Measurements from ENCODE around the gene EP400.
"Not testable (repeated sequence)": the region's sequence is repeated elsewhere in the genome, so short reads cannot be mapped to it uniquely, and the experiment has no call there.

EP400 gene

DNA sequence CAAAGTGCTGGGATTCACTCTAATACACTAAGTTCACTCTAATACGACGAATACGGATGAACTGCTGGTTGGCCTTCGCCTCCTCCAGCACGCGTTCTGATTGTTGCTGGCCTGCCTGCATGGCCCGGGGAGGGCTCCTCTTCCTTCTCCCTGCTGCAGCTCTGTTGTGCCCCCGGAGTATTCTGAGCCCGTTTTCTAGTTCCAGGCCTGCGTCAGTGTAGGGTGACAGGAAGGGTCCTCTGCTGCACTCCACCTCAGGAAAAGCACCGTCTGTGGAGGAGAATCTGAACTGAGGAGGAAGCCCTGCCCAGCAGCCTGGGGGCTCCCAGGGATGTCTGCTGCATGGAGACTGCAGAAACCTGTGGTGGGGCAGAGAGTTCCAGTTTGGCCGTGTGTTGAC is 150.0 kb downstream of the EP400 start:
- DNase-seq: no peak

DNA sequence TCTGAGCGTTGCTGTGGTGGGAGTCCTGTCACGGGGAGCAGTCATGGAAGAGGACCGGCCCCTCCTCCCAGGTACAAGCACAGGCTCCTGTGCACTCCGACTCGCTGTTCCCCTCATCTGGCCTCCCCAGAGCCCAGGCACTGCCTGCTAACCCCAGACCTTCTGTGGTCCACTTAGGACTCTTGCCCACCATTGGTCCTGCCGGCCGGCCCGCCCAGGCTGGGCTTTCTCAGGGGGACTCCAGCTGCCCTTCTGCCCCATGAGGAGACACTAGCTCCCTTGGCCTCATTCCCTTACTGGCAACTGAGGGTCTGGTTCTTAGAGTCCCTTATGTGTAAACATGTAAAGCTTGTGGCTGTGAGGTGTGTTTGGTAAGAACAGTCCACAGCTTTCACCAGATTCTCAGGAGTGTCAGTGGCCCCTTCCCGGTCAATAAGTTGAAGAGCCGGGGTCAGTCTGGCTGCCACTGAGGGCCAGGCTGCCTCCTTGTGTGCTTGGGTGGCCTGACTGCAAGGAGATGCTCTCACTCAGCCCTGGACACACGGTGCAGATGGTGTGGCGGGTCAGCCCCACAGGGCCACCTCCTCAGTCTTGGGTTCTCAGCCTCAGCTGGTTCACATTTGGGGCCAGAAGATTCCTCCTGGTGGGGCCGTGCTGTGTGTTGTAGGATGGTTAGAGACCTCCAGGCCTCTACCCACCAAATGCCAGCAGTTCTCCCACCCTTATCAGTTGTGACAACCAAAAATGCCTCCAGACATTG is 150.7 kb downstream of the EP400 start:
- no peak for DNase-seq

DNA sequence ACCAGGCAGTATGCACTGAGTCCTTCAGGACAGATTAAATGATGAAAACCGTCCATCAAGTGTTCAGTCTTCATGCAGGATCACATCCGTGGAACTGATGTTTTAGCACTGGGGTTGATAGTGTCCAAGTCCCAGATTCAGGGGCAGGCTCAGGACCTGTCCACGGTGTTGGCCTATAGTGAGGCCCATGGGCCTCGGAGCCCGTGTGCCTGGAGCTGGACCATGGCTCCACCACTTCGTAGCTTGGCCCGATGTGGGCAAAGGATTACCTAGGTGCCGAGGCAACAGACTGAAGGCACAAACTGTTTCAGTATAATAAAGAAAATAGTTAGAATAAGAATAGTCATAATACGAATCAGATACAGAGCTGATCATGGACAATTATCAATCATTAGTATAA is 152.6 kb downstream of the EP400 start:
- no peak for DNase-seq

DNA sequence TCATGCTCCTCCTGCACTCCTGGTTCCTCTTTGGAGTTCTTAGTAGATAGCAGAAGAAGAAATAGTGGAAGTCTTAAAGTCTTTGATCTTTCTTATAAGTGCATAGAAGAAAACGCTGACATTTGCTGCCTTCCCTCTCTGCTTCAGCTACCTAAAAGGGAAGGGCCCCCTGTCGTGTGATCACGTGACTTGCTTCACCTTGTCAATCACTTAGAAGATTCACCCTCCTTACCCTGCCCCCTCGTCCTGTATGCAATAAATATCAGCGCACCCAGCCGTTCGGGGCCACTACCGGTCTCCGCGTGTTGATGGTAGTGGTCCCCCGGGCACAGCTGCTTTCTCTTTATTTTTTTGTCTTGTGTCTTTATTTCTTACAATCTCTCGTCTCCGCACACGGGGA is 153.3 kb downstream of the EP400 start:
- not testable (repeated sequence) for DNase-seq

DNA sequence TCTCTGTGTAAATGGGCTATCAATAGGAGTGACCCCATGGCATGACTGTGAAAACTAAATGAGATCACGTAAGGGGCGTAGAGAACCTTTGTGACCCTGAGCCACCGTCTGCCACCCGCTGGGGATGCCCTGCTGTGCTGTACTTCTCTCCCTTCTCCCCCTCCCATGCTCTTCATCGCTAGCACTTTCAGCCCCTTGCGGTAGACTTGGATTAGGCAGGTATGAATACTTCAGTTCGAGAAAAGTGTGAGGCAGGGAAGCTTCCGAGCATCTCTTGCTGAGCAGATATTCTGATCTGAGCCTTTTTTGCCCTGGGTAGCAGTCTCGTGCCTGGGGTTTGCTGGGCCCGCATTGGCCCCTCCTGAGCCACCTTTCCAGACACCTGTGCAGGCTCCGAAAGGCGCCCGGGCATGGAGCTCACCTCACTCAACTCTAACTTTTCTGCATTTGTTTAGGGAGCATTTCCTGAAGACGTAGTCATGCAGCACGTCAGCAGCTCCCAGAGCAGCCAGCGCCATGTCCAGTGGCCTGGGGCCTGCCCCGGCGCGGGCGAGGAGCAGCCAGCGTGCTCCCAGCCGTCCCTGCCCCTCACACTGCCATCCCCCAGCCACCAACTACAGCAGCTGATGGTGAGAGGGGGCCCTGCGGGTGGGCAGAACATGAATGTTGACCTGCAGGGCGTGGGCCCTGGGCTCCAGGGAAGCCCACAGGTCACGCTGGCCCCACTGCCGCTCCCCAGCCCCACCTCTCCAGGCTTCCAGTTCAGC is 154.0 kb downstream of the EP400 start:
- no peak for DNase-seq

DNA sequence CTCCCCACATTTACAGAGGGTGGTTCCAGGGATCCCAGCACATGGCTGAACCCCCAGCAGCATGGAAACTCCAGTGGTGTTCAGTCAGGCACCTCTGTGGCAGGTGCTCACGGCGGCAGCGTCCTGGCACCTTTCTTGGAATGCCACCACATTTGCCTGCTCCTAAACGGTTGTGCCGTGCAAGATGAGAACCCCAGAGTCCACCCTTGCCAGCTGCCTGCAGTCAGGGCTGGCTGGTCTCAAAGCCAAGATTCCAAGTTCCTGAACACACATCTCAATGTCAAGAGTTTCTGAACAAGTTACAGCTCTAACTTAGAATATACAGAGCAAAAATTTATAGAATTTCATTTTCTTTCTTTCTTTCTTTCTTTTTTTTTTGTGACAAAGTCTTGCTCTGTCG is 155.7 kb downstream of the EP400 start:
- no peak for DNase-seq

DNA sequence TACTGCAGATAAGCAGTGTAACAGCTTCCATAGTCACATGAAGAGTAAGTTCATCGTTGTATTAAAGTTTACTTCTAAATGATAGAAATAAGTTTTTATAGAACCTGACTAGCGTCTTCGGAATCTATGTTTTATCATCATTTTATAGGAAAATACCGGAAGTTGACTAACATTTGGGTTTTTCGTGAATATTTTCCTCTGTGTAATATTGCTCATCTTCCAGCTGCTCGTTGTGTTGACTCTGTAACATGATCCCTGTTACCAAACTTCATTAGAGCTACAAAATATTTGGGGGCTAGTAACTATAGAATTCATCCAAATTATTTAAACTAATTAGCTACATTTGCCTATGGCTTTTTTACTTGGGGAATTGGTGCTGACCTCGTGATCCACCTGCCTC is 157.2 kb downstream of the EP400 start:
- DNase-seq: no peak

DNA sequence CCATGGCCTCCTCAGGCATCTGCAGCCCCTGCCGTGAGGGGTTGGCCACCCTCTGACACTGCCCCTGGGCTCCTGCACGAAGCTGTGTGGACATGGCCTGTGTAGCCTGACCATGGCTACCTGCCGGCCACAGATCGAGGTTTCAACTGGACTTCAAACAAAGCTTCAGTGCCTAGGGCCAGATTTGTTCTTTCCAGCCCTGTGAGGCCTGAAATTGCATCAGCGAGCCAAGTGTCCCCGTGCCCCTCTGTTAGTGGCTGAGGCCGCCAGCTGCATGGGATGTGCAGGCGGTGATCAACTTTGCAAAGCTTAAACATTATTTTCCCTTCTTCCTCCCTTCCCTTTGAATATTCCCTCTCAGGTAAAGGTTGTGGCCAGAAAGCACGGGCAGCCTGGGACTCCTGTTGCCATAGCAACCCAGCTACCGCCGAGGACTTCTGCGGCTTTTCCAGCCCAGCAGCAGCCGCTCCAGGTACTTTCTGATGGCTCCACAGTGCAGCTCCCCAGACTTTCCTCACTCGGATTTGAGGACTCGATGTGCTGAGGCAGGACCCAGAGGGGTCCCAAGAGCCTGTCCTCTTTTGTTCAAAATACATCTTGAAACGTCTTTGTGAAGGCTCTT is 158.6 kb downstream of the EP400 start:
- no peak for DNase-seq

DNA sequence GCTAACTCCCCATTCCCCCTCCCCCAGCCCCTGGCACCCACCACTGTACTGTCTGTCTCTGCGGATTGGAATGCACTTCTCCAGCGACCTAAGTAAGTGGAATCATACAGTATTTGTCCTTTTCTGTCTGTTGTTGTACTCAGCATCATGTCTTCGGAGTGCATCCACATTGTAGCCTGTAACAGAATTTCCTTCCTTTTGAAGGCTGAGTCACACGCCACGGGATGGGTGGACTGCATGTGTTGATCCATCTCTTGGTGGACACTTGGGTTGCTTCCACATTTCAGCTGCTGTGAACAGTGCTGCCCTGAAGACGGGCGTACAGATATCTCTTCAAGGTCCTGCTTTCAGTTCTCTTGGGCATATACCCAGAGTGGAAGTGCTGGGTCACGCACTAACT is 160.0 kb downstream of the EP400 start:
- DNase-seq: no peak

DNA sequence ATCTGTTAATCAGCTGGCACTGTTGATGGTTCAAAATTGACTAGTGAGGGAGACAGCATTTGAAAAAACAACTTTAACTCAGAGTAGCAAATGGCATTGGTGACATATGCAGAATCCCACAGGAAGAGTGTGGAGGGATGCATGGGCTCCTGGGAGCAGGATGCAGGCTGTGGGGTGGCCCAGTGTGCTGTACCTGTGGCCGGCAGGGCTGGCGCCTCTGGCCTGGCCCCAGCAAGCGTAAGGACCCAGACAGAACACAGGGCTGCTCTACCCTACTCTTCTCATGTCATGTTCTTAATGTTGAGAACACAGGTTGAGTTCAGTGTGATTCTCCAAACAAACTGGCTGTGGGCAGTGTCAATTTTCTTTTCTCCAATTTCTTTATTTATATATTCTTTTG is 160.9 kb downstream of the EP400 start:
- DNase-seq: no peak

DNA sequence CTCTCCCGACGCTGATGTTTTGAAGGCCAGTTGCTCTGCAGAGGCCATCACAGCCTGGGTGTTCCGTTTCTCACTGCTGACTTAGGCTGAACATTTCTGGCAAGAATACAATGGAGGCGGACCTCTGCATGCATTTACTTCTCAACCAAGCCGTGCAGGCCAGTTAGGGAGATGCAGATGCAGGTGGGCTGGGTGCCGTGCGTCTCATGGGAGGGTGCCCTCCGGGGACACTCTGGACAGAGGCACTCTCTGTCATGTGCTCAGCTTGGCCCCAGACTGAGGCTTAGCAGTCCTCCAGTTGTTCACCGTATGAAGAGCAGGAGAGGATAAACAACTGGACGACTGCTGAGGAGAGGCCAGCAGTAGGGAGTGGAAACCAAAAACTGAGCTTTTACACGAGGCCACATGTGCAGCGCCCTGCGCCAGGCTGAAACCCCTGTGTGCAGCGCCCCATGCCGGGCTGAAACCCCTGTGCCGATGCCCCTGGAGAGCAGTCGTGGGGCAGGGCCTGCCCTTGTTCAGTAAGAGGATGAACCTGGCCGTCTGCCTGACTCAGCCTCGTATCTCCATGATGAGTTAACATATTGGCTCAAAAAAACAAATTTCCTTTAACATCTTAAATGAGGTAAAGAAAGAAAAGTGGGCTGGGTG is 162.0 kb downstream of the EP400 start:
- no peak for DNase-seq

DNA sequence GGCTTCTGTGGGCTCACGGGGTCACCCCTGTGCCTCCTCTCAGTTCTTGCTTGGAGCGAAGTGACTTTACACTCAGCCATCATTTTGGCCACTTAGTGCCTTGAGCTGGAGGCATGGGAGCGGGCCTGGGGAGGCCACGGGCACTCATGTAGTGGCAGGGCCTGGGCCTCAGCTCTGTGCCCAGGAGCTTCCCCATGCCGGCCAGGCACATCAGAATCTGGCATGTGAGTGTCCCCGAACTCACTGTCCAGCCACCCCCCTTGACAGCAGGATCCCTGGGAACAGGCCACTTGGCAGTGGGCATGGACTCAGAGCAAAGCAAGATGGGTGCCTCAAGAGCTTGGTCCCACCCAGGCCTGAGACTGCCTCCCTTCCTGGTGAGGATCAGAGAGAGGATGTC is 164.9 kb downstream of the EP400 start:
- DNase-seq: no peak

DNA sequence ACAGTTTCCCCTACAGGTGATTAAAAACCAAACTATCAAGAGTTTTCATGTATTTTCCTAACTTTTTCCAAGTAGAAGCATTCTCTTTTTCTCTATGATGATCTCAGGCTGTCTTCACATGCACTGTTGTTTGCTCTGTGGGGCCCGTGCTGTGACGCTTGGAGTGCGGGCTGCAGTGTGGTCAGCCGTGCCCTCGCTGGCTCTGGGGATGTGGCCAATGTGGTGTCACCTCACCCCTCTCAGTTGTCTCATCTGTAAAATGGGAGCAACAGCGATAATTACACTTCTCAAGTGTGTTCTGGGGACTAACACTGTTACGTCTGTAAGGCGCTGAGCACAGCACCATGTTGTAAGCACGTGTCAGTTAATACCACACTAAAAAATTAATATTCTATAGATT is 165.8 kb downstream of the EP400 start:
- no peak for DNase-seq

DNA sequence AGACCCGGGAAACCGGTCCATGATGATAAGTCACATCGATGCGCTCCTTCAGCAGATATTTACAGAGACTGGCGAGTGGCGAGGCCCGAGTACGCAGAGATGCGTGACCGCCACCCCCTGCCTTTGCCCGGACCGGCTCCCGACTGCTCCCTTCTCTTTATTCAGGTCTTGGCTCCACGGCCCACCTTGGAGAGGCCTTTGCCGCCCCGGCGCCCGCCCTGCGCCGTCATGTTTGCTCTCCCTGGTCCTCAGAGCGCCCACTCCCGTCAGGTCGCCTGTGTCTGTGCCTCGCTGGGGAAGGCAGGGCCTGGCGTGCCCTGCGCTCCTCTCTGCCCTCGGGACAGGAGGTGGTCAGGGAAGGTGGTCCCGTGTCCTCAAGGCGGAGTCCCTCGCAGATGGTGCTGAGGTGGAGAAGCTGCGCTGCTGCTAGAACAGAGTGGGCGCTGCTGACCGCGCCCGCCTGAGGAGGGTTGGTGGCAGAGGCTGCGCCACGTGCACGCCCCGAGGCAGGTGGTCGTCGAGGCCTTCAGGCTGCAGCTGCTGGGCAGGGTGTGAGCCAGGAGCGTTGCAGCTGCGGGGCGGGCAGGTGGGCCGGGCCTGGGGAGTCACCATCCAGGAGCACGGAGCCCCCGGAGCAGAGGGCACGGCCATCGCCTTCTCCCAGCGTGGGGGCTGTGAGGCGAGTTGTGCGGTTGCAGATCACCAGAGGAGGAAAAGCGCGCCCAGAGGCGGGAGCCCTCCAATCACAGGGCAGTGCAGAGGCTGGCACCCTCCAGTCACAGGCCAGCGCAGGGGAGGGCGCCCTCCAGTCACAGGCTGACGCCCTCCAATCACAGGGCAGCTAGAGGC is 167.2 kb downstream of the EP400 start:
- no peak for DNase-seq

DNA sequence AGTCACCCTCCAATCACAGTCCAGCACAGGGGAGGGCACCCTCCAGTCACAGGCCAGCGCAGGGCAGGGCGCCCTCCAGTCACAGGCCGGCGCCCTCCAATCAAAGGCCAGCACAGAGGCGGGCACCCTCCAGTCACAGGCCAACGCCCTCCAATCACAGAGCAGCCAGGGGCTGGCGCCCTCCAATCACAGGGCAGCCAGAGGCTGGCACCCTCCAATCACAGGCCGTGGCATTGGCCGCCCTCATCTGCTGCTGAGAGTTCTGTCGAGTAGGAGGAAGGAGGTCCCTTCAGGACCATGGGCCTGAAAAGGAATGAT is 167.8 kb downstream of the EP400 start:
- DNase-seq: no peak

DNA sequence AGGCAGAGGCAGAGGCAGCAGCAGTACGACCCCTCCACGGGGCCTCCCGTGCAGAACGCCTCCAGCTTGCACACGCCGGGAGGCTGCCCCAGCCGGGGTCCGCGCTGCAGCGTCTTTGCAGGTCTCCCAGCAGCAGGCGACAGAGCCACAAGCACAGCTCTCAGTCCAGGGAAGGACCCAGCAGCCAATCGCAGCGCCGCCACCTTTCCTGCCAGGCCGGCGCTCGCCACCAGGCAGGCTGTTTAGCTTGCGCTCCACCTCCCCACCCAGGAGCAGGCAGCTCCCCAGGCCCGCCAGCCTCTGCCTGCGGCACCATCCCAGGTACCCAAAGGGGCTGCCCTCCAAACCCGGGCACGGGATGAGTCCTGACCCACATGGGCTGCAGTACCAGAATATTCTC is 169.1 kb downstream of the EP400 start:
- no peak for DNase-seq

DNA sequence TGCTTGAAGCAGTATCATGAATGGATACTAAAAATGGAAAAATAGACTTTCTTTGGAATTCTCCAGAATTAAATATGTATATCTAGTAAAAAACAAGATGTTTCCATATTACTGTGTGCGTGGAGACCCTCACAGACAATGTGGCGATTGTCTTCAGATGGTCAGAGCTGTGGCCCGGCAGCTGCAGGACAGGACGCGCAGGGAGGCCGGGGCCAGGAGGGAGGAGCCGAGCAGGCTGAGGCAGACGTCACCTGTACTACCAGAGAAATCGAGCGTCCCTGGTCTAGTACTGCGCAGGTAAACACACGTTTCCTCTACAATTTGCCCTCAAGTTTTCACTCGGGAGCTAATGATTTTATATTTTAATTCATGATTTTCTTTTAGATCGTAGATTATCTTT is 171.5 kb downstream of the EP400 start:
- DNase-seq: no peak

DNA sequence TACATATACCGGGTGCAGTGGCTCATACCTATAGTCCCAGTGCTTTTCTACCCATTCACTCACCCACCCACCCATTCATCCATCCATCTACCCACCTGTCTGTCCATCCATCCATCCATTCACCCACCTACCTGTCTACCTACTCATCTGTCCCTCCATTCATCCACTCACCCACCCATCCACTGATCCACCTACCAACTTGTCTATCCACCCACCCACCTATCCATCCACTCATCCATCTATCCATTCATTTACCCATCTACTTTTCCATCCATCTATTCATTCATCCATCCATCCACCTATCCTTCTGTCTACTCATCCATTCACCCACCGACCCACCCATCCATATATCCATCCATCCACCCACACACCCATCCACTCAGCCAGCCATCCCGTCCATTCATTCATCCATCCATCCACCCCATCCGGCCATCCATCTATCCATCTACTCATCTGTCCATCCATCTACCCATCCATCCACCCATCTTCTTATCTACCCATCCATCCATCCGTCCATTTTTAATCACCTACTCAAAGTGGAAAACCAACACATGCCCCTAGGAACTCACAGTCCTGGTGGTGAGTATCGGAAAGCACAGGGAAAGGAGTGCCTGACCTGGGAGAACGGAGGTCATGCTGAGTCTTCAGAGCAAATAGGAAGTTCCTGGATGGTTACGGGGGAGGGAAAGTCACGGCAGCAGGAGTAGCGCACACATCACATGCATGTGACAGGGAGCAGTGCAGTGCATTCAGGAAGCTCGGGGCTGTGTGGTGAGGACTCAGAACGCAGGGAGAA is 174.4 kb downstream of the EP400 start:
- DNase-seq: no peak

DNA sequence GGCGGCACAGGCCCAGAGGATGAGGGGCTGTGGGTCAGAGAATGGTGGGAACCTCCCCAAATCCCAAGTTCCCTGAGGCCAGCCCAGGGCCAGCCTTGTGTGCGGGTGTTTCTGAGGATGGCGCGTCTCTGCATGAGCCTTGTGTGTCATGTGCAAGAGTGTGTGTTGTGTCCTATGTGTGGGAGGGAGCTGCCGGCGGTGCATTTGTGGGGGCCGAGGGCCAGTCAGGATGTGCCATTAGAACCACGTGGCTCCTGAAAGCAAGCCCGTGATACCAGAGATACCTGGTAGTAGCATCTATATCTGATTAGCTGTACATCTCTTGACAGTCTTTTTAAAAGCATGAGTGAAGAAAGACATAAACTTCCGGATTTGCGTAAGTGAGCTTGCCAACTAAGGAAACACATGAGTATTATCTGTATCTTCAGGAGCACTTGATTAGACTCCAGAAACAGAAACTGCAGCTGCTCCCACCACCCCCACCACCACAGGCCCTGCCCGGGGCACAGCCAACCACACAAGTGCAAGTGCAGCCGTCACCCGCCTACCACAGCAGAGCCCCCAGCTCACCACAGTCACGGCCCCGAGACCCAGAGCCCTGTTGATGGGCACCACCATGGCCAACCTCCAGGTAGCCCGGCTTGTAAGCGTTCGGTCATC is 175.2 kb downstream of the EP400 start:
- DNase-seq: no peak

DNA sequence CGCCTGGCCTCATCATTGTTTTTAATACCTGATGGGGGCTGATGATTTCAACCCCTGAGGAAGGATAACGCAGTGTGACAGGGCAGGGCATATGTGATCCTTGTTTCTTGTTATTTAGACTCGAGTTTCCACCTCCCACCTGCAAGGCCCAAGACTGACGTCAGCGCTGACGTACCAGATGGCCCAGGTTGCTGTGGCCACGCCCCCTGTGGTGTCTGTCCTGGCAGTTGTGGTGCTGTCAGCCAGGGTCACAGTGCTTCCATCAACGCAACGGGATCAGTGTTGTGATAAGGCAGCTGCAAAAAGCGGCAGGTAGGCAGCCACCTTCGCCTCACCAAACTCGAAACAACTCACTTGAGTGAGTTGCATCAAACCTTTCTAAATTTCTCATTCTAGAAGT is 176.0 kb downstream of the EP400 start:
- no peak for DNase-seq

DNA sequence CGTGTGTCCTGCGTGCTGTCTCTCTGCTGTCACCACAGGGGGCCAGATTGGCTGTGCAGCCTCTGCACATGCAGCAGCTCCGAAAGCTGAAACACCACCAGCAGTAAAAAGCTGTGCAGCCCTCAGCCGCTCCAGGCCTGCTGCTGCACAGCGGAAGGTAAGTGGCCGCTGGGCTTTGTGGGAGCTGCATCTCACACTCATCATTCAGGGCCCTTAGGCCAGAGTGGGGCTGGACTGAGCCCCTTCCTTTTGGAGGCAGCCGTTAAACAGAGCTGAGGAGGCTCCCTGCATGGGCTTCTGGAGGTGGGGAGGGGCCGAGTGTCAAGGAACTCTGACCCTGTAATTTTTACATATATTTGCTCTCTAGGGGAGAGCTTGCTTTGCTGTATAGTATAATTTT is 177.3 kb downstream of the EP400 start:
- DNase-seq: no peak

DNA sequence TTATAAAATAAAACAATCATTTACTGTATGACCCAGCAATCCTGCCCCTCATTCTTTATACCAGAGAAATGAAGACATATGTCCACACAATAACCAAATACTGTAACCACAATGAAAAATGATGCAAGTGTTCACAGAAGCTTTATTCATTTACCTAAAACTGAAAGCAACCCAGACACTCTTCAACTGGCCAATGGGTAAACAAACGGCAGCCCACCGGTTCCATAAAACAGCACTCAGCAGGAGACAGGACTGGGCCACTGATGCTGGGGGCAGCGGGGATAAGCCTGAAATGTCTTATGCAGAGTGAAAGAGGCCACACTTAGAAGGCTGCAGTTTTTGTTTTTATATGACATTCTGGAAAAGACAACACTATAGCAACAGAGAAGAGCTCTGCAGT is 179.3 kb downstream of the EP400 start:
- DNase-seq: no peak

Measured in OCI-M1 (cell line).